Stimulated activated memory B cell treated with anti-CD40 and anti-IgM and Interleukin-4, amounts not matched to agents 10 μg/mL and 1 μg/mL and 100 μg/mL, for 72 hours (primary cell): ENCODE data around the gene CCND2.
"Not testable (repeated sequence)": the region's sequence is repeated elsewhere in the genome, so short reads cannot be mapped to it uniquely, and the experiment has no call there.

Source experiments
- ATAC-seq: fragments of 150-1000 bp; cut with Tn5 transposase; 2 replicates; pipeline ENCODE4 v1.10.0; 2021
- H3K27ac Mint-ChIP-seq: one replicate; pipeline ENCODE4 v1.8.0; 2022; ENCODE audit warnings: mild to moderate bottlenecking, mixed read lengths
- H3K27me3 Mint-ChIP-seq: one replicate; pipeline ENCODE4 v1.8.0; 2022; ENCODE audit warnings: mixed read lengths
- H3K36me3 Mint-ChIP-seq: one replicate; pipeline ENCODE4 v1.8.0; 2022; ENCODE audit warnings: mixed read lengths
- H3K4me1 Mint-ChIP-seq: one replicate; pipeline ENCODE4 v1.8.0; 2022; ENCODE audit warnings: mixed read lengths
- H3K4me3 Mint-ChIP-seq: one replicate; pipeline ENCODE4 v1.8.0; 2022; ENCODE audit warnings: mild to moderate bottlenecking, moderate library complexity, mixed read lengths
- H3K9me3 Mint-ChIP-seq: one replicate; pipeline ENCODE4 v1.8.0; 2022; ENCODE audit warnings: mixed read lengths

The CCND2 gene

DNA sequence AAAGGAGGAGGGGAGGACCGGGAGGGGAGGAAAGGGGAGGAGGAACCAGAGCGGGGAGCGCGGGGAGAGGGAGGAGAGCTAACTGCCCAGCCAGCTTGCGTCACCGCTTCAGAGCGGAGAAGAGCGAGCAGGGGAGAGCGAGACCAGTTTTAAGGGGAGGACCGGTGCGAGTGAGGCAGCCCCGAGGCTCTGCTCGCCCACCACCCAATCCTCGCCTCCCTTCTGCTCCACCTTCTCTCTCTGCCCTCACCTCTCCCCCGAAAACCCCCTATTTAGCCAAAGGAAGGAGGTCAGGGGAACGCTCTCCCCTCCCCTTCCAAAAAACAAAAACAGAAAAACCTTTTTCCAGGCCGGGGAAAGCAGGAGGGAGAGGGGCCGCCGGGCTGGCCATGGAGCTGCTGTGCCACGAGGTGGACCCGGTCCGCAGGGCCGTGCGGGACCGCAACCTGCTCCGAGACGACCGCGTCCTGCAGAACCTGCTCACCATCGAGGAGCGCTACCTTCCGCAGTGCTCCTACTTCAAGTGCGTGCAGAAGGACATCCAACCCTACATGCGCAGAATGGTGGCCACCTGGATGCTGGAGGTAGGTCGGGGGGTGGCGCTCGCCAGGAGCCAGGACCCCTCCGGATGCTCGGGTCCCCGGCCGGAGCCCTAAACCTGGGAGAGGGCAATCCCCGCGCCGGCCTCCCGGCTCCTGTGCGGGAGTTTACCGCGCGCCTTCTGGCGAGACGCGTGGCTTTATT, at the start of gene CCND2:
Gene CCND2 (plus strand): TSS at position 111 of the 744 bp plus-strand sequence. CDS start 279 bp downstream, at position 390.
- Mint-ChIP-seq H3K4me3 (peak within 1 kb of the TSS; percentile 95), H3K4me1 (peaks cover 54% of the 10 kb centered on the region), H3K27me3 (no peaks in the 10 kb centered on the region), H3K36me3 (peaks cover 16% of the 10 kb centered on the region), H3K27ac (peak within 1 kb of the TSS; percentile 89), H3K9me3 (no peaks in the 10 kb centered on the region)
- ATAC-seq: peak; percentile 31

DNA sequence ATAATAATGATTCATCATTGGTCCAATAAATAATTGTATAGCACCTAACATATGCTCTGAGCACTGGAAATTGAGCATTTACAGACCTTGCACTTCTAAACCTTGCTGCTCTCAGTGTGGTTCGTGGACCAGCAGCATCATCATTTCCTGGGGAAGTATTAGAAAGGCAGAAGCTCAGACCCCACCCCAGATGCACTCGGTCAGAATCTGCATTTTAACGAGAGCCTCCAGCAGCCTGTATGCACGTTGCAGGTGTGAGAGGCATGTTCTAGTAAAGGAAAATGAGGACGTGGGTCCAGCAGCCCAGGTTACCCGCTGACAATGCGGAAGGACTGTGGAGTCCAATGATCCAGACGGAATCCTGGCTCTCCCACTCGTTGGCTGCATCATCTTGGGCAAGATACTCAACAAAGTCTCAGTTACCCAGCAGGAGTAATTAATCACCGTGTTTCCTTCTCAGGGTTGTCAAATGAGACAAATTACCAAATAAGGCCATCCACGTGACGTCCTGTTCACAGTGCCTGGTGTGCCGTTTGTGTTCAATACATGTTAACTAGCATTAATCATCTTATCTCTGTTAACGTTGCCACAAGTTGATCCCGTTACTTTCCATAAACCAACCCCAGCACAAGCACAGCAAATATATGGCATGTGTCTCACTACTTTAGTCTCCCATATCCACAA, 49.2 kb upstream of the CCND2 start:
- no peak overlapping the region for H3K27ac Mint-ChIP-seq
- H3K27me3 Mint-ChIP-seq: no peaks in the 10 kb centered on the region
- no peak for ATAC-seq
- no peak overlapping the region for H3K4me3 Mint-ChIP-seq
- H3K4me1 Mint-ChIP-seq: peaks cover 24% of the 10 kb centered on the region
- H3K9me3 Mint-ChIP-seq: no peaks in the 10 kb centered on the region
- no peaks in the 10 kb centered on the region for H3K36me3 Mint-ChIP-seq

DNA sequence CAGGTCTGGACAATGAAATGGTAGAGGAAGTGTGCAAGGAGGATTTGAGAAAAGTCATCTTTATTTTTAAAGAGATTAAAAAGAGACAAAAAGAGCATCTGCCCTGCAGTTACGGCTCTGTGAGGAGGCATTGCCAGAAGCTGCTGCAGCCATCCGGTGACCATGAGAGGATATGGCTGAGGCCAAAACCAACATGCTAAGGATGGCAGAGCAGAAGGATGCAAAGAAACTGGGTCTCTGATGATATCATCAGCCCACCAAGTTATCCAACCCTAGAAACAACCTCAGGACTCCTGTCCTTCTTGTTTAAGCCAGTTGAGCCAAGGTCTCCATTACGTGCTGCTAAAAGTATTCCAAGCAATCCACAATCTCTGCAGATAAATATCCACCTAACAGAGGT, 48.0 kb upstream of the CCND2 start:
- Mint-ChIP-seq H3K4me3 (no peak overlapping the region), H3K27me3 (no peaks in the 10 kb centered on the region), H3K4me1 (peaks cover 20% of the 10 kb centered on the region), H3K27ac (no peak overlapping the region), H3K36me3 (no peaks in the 10 kb centered on the region), H3K9me3 (no peaks in the 10 kb centered on the region)
- ATAC-seq: no peak

GRCh38 chr12:4227046-4227445, 46.5 kb upstream of the CCND2 start:
- no peak for ATAC-seq
- peaks cover 20% of the 10 kb centered on the region for H3K4me1 Mint-ChIP-seq

DNA sequence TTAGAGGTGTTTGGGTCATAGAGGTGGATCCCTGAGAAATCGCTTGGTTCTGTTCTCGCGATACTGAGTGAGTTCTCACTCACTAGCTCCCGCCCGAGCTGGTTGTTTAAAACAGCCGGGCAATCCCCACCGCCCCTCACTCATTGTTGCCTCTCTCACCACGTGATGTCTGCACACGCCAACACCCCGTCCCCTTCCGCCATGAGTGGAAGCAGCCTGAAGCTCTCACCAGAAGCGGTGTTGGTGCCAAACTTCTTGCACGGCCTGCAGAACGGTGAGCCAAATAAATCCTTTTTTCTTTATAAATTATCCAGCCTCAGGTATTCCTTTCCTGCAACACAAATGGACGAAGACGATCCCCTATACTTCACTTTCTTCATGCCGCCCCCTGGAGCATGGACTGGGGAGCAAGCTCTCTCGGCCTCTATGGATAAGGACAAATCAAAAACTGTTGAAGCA, 45.4 kb upstream of the CCND2 start:
- no peak for ATAC-seq
- Mint-ChIP-seq H3K4me3 (no peak overlapping the region), H3K4me1 (peaks cover 19% of the 10 kb centered on the region), H3K27me3 (no peaks in the 10 kb centered on the region), H3K36me3 (no peaks in the 10 kb centered on the region), H3K9me3 (no peaks in the 10 kb centered on the region), H3K27ac (no peak overlapping the region)

More at GRCh38 chr12:4227046-4227445, 46.5 kb upstream of the CCND2 start:
- H3K9me3 Mint-ChIP-seq: no peaks in the 10 kb centered on the region
- peak overlapping the region; percentile 2 for H3K27ac Mint-ChIP-seq
- H3K36me3 Mint-ChIP-seq: no peaks in the 10 kb centered on the region
- no peaks in the 10 kb centered on the region for H3K27me3 Mint-ChIP-seq
- H3K4me3 Mint-ChIP-seq: no peak overlapping the region

GRCh38 chr12:4230526-4230925, 43.0 kb upstream of the CCND2 start:
- no peaks in the 10 kb centered on the region for H3K4me1 Mint-ChIP-seq
- peaks cover 3% of the 10 kb centered on the region for H3K9me3 Mint-ChIP-seq
- no peaks in the 10 kb centered on the region for H3K36me3 Mint-ChIP-seq
- H3K27me3 Mint-ChIP-seq: no peaks in the 10 kb centered on the region
- H3K27ac Mint-ChIP-seq: no peak overlapping the region
- no peak overlapping the region for H3K4me3 Mint-ChIP-seq
- no peak for ATAC-seq

DNA sequence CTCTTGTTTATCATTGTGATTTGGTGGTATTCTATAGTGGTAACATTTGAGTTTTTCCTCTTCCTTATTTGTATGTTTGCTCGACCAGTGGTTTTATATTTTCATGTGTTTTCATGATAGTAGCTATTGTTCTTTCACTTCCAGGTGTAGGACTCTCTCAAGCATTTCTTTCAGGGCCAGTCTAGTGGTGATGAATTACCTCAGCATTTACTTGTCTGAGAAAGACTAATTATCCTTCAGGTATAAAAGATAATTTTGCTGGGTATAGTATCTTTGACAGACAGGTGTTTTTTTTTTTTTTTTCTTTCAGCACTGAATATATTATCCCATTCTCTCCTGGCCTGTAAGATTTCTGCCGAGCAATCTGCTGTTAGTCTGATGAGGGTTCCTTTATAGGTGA, 35.0 kb upstream of the CCND2 start:
- Mint-ChIP-seq H3K4me1 (peaks cover 14% of the 10 kb centered on the region), H3K36me3 (peaks cover 27% of the 10 kb centered on the region), H3K9me3 (peaks cover 17% of the 10 kb centered on the region), H3K4me3 (no peak overlapping the region), H3K27me3 (peaks cover 5% of the 10 kb centered on the region), H3K27ac (peak overlapping the region; percentile 31)
- no peak for ATAC-seq

DNA sequence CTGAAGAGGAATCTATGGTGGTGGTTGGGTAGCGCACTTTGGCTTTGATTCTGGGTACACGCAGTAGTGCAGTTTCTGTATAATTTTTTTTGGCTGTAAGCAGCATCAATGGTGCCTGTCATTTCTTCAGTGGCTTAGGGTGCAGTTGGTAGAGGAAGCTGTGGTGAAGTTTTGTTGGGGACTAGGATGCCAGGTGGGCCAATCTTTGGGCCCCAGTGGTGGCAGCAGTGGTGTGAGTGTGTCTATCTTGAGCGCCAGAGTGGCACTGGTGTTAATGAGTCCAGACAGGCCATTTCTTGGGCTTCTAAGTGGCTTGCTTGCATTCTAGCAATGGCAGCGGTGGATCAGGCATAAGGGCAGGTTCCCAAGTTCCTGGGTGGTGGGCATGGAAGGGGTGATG, 33.8 kb upstream of the CCND2 start:
- Mint-ChIP-seq H3K9me3 (peaks cover 17% of the 10 kb centered on the region), H3K27me3 (peaks cover 16% of the 10 kb centered on the region), H3K4me3 (no peak overlapping the region), H3K27ac (no peak overlapping the region), H3K36me3 (peaks cover 27% of the 10 kb centered on the region), H3K4me1 (peaks cover 16% of the 10 kb centered on the region)
- no peak for ATAC-seq

DNA sequence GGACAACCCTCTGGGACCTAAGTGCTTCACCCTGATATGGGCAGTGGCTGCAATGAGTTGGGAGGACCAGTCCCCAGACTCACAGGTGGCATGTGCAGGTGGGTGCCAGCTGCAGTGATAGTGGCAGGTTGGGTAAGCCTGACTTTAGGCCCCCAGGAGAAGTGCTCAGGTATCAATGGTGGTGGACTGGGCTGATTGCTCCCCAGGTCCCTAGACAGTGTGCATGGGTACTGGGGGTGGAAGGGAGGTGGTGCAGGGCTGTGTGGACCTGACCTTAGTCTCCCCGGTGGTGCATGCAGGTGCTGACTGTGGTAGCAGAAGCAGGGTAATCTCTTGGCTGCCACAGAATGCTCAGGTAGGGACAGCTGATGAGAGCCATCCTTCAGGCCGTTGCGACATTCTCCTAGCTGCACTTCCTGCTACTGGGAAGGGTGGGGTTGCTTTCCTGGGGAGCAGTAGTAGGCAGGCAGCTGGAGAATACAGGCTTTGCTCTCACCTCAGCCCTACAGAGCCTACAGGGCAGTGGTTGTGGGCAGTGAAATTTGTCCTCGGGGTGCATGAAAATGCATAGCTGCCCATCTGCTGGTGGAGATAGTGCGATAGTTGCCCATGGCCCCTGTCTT, 33.3 kb upstream of the CCND2 start:
- Mint-ChIP-seq H3K27ac (no peak overlapping the region), H3K4me1 (peaks cover 21% of the 10 kb centered on the region), H3K36me3 (peaks cover 27% of the 10 kb centered on the region), H3K27me3 (peaks cover 21% of the 10 kb centered on the region), H3K9me3 (peaks cover 14% of the 10 kb centered on the region), H3K4me3 (no peak overlapping the region)
- ATAC-seq: no peak

DNA sequence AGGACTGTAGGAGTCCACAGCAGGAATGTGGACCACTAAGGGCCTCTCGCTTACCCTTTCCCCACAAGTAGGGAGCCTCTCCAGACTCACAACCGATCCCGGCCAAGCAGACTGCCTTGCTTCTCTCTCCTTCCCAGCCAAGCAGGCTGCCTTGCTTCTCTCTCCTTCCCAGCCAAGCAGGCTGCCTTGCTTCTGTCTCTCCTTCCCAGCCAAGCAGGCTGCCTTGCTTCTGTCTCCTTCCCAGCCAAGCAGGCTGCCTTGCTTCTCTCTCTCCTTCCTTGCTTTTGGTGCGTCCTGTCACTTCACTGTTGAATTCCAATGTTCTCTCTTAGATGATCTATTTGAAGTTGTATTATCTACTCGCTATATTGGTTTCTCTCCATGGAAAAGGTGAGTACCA, 32.6 kb upstream of the CCND2 start:
- Mint-ChIP-seq H3K27me3 (peaks cover 21% of the 10 kb centered on the region), H3K9me3 (peaks cover 14% of the 10 kb centered on the region), H3K4me3 (no peak overlapping the region), H3K27ac (no peak overlapping the region), H3K4me1 (peaks cover 28% of the 10 kb centered on the region), H3K36me3 (peaks cover 27% of the 10 kb centered on the region)
- no peak for ATAC-seq

DNA sequence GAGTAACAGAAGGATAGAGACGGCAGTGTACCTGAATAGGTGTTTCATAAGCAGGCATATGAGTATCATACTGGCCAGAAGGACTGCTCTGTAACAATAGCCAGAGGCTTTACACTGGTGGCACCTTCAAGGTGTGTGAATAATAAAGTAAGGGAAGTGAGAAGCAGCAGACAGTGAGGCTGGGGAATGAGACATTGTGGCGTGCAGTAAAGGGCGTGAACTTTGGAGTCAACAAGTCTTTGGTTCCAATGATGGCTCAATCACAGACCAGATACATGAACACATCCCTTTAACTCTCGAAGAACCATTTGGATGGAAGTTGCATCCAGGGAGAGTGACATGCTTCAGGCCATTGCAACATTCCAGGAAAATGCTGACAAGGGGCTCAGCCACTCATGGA, 32.0 kb upstream of the CCND2 start:
- Mint-ChIP-seq H3K27me3 (peaks cover 21% of the 10 kb centered on the region), H3K27ac (no peak overlapping the region), H3K9me3 (peaks cover 14% of the 10 kb centered on the region), H3K4me1 (peaks cover 34% of the 10 kb centered on the region), H3K36me3 (peaks cover 26% of the 10 kb centered on the region), H3K4me3 (no peak overlapping the region)
- no peak for ATAC-seq

DNA sequence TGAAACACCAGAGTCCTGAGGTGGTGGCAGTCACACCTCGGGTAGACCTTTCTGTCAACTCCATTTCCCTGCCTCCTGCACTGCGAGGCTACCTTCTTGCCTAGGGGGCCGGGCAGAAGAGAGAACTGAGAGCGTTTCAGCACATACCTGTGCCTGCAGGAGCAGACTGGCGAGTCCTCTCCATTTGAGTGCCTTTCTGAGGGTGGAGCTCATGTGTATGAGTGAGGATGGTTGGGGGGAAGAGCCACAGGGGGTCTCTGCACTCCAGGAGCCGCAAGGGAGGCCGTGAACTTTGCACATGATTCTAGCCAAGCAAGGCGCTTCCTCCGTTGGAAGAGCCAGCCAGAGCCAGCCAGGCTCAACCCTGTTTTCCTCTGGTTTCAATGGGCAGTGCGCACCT, 31.0 kb upstream of the CCND2 start:
- H3K27ac Mint-ChIP-seq: no peak overlapping the region
- H3K4me3 Mint-ChIP-seq: no peak overlapping the region
- peaks cover 7% of the 10 kb centered on the region for H3K9me3 Mint-ChIP-seq
- peaks cover 17% of the 10 kb centered on the region for H3K36me3 Mint-ChIP-seq
- peaks cover 35% of the 10 kb centered on the region for H3K4me1 Mint-ChIP-seq
- ATAC-seq: no peak
- peaks cover 21% of the 10 kb centered on the region for H3K27me3 Mint-ChIP-seq

DNA sequence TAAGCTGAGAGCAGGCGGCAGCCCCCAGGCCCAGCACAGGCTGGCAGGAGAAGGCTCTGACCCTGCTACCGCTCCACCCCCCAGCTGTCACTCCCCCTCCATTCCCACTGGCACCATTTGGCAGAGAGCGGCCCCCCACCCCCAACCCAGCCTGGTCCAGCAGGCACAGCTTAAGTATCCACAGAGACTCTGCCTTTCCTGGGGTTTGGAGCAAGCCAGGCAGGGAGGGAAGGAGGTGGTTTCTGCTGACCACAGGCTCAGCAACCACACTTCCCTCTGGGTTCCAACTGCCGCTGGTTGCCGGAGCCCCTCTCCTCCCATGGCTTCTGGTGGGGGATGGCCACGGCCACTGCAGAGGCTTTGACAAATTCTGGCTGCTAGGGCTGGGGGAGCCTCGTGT, 30.5 kb upstream of the CCND2 start:
- no peak for ATAC-seq
- no peak overlapping the region for H3K27ac Mint-ChIP-seq

DNA sequence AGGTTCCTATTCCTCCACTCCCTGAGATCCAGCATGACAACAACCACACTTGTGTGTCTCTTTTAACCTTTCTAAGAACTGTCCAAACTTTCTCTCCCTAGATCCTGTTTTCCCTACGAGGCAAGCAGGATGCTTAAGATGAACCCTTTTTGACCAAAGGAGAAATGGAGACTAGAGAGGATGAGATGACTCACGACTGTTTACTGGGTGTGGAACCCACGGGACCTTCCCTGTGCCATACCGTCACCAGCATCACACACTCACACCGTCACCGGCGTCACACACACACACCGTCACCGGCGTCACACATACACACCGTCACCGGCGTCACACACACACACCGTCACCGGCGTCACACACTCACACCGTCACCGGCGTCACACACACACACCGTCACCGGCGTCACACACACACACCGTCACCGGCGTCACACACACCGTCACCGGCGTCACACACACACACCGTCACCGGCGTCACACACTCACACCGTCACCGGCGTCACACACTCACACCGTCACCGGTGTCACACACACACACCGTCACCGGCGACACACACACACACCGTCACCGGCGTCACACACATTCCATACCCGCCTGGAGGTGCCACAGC, 30.0 kb upstream of the CCND2 start:
- ATAC-seq, H3K4me3 Mint-ChIP-seq, H3K36me3 Mint-ChIP-seq, H3K9me3 Mint-ChIP-seq: not testable (repeated sequence)
- H3K4me1 Mint-ChIP-seq: peaks cover 31% of the 10 kb centered on the region
- H3K27ac Mint-ChIP-seq: peak overlapping the region; percentile 57
- H3K27me3 Mint-ChIP-seq: peaks cover 21% of the 10 kb centered on the region

More for the DNA sequence above, 30.5 kb upstream of the CCND2 start:
- Mint-ChIP-seq H3K4me3 (no peak overlapping the region), H3K4me1 (peaks cover 35% of the 10 kb centered on the region), H3K36me3 (peaks cover 15% of the 10 kb centered on the region), H3K9me3 (peaks cover 5% of the 10 kb centered on the region), H3K27me3 (peaks cover 21% of the 10 kb centered on the region)

DNA sequence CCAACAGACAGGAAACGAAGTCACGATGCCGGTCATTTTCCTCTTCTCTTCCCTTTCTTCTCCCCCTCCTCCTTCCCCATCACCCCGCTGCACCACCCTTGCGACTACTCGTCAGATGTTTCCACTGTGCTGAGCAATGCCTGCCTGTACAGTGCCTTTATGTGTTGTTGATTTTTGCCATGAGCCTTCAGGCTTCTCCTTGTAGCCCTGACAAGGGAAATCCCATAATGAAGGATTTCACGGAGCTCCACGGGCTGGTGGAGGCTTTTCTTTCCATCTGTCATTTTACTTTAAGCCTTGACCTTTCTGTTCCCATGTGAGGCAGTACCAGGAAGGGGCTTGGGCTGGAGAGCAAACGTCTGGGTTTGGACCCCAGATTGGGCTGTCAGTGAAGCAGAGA, 28.7 kb upstream of the CCND2 start:
- H3K27ac Mint-ChIP-seq: peak overlapping the region; percentile 52
- no peaks in the 10 kb centered on the region for H3K36me3 Mint-ChIP-seq
- peaks cover 21% of the 10 kb centered on the region for H3K27me3 Mint-ChIP-seq
- no peak overlapping the region for H3K4me3 Mint-ChIP-seq
- peaks cover 29% of the 10 kb centered on the region for H3K4me1 Mint-ChIP-seq
- H3K9me3 Mint-ChIP-seq: no peaks in the 10 kb centered on the region
- no peak for ATAC-seq
